Right cardiac atrium (tissue), 5 donors: ENCODE results near the gene EYA4. TPM values are rescaled to one million over a fixed set of nuclear protein-coding genes. Genes with fewer than 3 reads are reported as not detected.

Source experiments
- ATAC-seq, 2 donors: fragments of 200-7000 bp; cut with Tn5 transposase; one replicate each; pipeline versions ENCODE4 v1.8.0 to v1.9.1; 2020; ENCODE audit warnings: moderate library complexity in 2 of 2, mild to moderate bottlenecking in 1 of 2
- DNase-seq, 3 donors: peaks; one replicate each; pipeline ENCODE4 v3.0.0-alpha.2; 2020
- H3K27ac ChIP-seq: one replicate; pipeline ENCODE4 v1.5.1; 2013; ENCODE audit warnings: mild to moderate bottlenecking, low read length, control low read depth, moderate library complexity
- H3K27me3 ChIP-seq: one replicate; pipeline ENCODE4 v1.6.1; 2013; ENCODE audit not compliant: control insufficient read depth, insufficient read depth
- H3K4me1 ChIP-seq: one replicate; pipeline ENCODE4 v1.6.1; 2013; ENCODE audit warnings: low read length; ENCODE audit not compliant: control insufficient read depth, insufficient read depth
- H3K4me3 ChIP-seq: one replicate; pipeline ENCODE4 v1.5.1; 2013; ENCODE audit warnings: low read length, control low read depth
- H3K9me3 ChIP-seq: one replicate; pipeline ENCODE4 v1.6.1; 2013; ENCODE audit warnings: low read length; ENCODE audit not compliant: control insufficient read depth
- WGBS: extraction: QIAGEN DNeasy Blood & Tissue Kit; methylation state at CpG from one replicate; pipeline ENCODE4 v1.1.7; 2013; 5-methylcytosine and 5-hydroxymethylcytosine counted together
- intact Hi-C, 4 donors: fragments of 100-400 bp; cut with DNase I; formaldehyde crosslinking; loops; one replicate each; pipeline versions ENCODE4 v1.11.0 to v1.14.0; 2022 to 2023
- polyA plus RNA-seq: library from polyadenylated mRNA; stranded (reverse); fragments of 200-250 nt; gene quantifications from one replicate; pipeline ENCODE4 v1.2.3, GENCODE V29; 2013
- total RNA-seq, 4 donors: library from RNA; stranded (reverse); fragmentation: NEBNext Ultra II Directional; extraction: Animal tissue kit (Norgen Biotek cat#: 25700); gene quantifications; one replicate each; pipeline ENCODE4 v1.2.1, GENCODE V29; 2021
- donor health status: healthy with polysubstance abuse.
- donor health status: DM: no; HTN: yes; CAD: no.
- donor health status: DM: no; HTN: no; CAD: no.
- donor health status: DM: no; HTN: yes; CAD: no; lungs with severe emphysema.
- donor health status: DM: yes; HTN: yes; CAD: no.

EYA4 gene
- total and polyA plus RNA-seq, 5 donors = 4.3 to 38.2 (median 17.7) TPM

DNA sequence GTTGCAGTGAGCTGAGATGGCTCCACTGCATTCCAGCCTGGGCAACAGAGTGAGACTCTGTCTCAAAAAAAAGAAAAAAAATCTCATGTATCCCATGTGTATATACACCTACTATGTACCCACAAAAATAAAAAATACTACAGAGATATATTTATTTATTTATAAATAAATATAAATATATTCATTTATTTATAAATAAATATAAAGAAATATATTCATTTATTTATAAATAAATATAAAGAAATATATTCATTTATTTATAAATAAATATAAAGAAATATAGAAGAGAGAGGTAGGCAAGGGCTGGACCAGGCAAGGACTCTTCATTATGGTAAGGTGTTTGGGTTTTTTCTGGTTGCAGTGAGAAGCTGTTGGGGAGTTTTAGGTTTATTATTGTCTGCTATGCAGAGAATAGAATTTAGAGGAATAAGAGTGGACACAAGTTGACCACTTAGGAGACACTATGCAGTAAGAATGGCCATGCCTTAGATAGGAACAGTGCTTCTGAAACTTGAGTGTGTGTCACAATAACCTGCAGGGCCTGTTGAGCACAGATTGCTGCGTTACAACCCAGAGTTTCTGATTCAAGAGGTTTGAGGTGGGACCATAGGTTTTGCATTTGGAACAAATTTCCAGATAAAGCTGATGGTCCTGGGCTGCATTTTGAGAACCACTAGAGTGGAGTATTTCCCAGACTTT lies 254.2 kb downstream of the EYA4 start:
- Histone ChIP-seq H3K4me3 (no peak overlapping the region), H3K4me1 (no peaks in the 10 kb centered on the region), H3K27me3 (no peaks in the 10 kb centered on the region), H3K9me3 (no peaks in the 10 kb centered on the region), H3K27ac (no peak overlapping the region)
- intact Hi-C loops = no loop called here
- ATAC-seq = no peak
- DNase-seq = no peak
- 91% methylated on average over 1 of the region's 1 CpG for WGBS

DNA sequence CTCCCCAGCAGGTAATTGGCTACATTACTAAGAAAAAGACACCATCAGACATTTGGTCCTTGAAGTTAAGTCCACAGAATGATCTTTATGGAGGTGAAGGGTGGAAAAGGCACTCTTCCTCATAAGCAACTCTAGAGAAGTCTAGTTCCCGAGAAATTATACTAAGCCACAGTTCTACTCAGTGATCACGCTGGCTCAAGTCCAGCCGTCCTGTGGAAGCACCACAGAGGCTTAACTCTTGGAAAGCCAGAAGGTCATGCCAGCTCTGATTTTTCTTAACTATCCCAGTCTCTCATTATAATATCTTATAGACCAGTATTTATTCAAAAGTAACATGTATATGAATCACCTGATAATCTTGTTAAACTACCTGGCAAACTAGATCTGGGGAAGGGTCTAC lies 258.5 kb downstream of the EYA4 start:
- no peaks in the 10 kb centered on the region for H3K27me3 ChIP-seq
- intact Hi-C loops = loop anchor here in 2 of 4 donors (10.0 kb wide), 1 partner anchor 315 kb away; no protein-coding TSS in a partner anchor
- no peaks in the 10 kb centered on the region for H3K9me3 ChIP-seq
- WGBS = 35% methylated on average over 3 of the region's 3 CpGs
- peaks cover under 1% of the 10 kb centered on the region for H3K4me1 ChIP-seq
- ATAC-seq (no peak), DNase-seq (peak in 2 of 3 donors; percentile 18 to 72)
- H3K27ac ChIP-seq = no peak overlapping the region
- no peak overlapping the region for H3K4me3 ChIP-seq

DNA sequence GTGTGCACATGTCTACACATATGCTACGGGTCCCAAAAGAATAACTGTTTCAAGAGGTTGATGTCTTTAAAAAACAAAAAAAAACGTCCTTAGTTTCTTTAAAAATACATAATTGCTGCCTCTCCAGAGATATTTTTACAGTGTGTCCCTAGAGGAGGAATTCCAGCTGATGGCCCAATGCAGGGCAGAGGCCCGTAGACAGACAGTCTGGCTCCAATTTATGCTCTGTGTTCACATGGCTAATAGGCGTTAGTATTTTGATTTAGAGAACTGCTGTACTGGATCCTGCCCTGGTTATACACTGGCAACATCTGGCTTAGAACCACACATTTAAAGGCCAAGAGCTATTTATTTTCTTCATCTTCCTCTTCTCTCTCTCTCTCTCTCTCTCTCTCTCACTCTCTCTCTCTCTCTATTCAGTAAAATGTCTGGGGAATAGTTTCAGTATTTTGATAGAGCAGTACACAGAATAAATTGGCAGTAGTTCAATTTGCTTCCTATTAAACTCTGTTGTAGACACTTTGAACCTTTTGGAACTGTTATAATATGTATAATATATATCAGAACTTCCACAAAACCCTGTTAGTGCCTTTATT lies 260.6 kb downstream of the EYA4 start:
- H3K27ac ChIP-seq = no peak overlapping the region
- H3K4me1 ChIP-seq = peaks cover 1% of the 10 kb centered on the region
- DNase-seq (peak in 2 of 3 donors; percentile 48 to 53), ATAC-seq (peak; percentile 65 to 80)
- H3K9me3 ChIP-seq = no peaks in the 10 kb centered on the region
- intact Hi-C loops = loop anchor here in 2 of 4 donors (10.0 kb wide), 1 partner anchor 317 kb away; no protein-coding TSS in a partner anchor
- 31% methylated on average over 4 of the region's 4 CpGs for WGBS
- no peaks in the 10 kb centered on the region for H3K27me3 ChIP-seq
- no peak overlapping the region for H3K4me3 ChIP-seq

DNA sequence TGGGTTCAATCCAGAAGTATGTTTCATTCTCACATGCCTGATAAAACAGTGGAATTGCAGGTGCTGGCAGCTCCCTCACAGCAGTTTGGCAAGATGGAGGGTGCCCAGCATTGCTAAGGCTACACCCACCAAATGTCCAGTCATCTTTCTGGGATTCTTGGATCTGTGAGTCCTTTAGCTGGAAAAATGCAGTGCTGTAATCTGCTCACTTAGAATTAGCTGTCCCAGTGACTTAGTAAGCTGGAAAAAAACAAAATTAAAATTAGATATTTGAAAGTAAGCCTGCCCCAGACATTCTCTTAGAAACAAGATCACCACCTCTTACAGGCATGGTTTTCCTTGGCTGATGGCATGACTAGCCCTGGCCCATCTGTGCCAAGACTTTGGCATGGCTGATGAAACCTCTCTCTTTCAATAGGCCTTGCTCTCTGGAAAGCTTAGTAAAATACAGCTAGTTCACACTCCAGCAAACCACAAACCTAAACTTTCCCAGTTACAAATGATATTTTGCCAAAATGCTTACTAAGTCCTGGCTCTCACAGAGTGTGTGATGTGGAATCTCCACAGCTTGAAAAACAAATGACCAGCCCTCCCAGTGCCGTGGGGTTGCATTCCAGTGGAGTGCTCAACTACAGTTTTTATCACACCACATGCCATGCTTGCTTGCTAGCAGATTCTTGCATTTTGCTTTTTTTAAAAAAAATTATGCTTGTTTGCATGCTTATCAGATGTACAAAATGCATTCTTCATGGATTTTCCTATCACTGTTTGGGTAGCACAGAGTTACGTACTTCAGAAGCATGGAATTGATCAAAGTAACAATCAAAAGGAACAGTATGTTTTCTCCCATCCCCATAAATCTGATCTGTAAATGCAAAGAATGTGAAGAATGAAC lies 261.5 kb downstream of the EYA4 start:
- Histone ChIP-seq H3K27ac (peak overlapping the region; percentile 96), H3K4me1 (peaks cover 1% of the 10 kb centered on the region), H3K4me3 (no peak overlapping the region), H3K9me3 (no peaks in the 10 kb centered on the region), H3K27me3 (no peaks in the 10 kb centered on the region)
- DNase-seq (peak; percentile 38 to 72 (median 66)), ATAC-seq (peak; percentile 83 to 89)
- 33% methylated on average over 2 of the region's 2 CpGs for WGBS
- intact Hi-C loops = loop anchor here in 2 of 4 donors (10.0 kb wide), 1 partner anchor 318 kb away; no protein-coding TSS in a partner anchor

DNA sequence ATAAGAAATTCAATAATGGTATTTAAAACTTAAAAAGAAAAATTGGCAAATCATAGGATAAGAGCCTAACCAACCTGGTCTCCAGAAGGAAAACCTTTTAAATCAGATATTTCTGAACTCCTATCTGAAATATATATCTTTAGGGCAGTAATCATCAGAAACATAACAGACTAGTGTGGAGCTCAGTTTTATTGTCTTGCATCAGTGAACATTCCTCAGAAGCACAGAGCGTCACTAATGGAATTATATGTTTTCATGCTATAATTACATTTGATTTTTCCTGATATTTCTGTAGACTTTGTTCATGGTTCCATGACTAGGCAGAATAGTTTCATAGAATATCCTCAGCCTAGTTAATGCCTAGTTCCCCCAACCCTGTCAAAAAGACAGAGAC lies 262.2 kb downstream of the EYA4 start:
- intact Hi-C loops = loop anchor here in 2 of 4 donors (10.0 kb wide), 1 partner anchor 319 kb away; no protein-coding TSS in a partner anchor
- H3K27ac ChIP-seq = no peak overlapping the region
- ATAC-seq (no peak), DNase-seq (no peak)
- no peaks in the 10 kb centered on the region for H3K9me3 ChIP-seq
- WGBS = 81% methylated on average over 1 of the region's 1 CpG
- H3K27me3 ChIP-seq = no peaks in the 10 kb centered on the region
- peaks cover 1% of the 10 kb centered on the region for H3K4me1 ChIP-seq
- no peak overlapping the region for H3K4me3 ChIP-seq

DNA sequence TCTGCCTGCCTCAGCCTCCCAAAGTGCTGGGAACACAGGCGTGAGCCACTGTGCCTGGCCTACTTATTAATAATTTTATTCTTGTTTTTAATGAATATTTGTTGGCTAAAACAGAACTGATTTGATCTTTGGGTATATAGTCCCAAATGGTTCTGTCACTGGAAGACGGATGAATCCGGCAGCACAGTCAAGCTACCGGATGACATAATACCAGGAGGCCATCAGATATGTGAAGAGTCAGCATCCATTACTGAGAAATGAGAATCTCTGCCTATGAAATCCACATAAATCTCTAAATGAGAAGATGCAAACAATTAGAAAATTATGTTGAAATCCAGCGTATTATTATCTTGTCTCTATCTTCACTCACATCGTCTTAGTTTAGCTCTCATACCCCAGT lies 263.0 kb downstream of the EYA4 start:
- Histone ChIP-seq H3K9me3 (no peaks in the 10 kb centered on the region), H3K27me3 (no peaks in the 10 kb centered on the region), H3K4me1 (peaks cover 1% of the 10 kb centered on the region), H3K27ac (no peak overlapping the region), H3K4me3 (no peak overlapping the region)
- intact Hi-C loops = loop anchor here in 2 of 4 donors (10.0 kb wide), 1 partner anchor 319 kb away; no protein-coding TSS in a partner anchor
- ATAC-seq (no peak), DNase-seq (no peak)
- WGBS = 75% methylated on average over 6 of the region's 6 CpGs

DNA sequence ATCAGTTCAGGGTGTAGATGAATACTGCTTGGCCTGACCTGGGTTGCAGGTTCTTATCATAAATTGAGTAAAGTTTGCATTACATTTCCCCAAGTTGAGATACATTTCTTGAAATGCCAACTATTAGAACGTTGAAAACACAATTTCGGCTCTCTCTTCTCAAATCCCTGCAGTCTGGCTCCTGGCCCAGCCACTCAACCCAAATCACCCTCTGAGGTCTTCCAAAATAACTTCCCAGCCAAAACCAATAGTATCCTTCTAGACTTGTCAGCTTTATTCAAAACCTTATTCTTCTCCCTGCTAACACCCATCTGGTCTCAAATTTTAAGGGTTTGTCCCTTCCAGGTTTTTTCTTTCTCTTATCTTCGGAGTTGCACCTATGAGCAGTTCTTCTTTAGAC lies 263.6 kb downstream of the EYA4 start:
- H3K27ac ChIP-seq = no peak overlapping the region
- H3K9me3 ChIP-seq = no peaks in the 10 kb centered on the region
- DNase-seq (peak; percentile 20 to 84 (median 76)), ATAC-seq (peak in 1 of 2 donors; percentile 42)
- intact Hi-C loops = loop anchor here in 2 of 4 donors (10.0 kb wide), 1 partner anchor 320 kb away; no protein-coding TSS in a partner anchor
- no peak overlapping the region for H3K4me3 ChIP-seq
- WGBS = 35% methylated on average over 3 of the region's 3 CpGs
- H3K4me1 ChIP-seq = peaks cover 1% of the 10 kb centered on the region
- H3K27me3 ChIP-seq = no peaks in the 10 kb centered on the region

DNA sequence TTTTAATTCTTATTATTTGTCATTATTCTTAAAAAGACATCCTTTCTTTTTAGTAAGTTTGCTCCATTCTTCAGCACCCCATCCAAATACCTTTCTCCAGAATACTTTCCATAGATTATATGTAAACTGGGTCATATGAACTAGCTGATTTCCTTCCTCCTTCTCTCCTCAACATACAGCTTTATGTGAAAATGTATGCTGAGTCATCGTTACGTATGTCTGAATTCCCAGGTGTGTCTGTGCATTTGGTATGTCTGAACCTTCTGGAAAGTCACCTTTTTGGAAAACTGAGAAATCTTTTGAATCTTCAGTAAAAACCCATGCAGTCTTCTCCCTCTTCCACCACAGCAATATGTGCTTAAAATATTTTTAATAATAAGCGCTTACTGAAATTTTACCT lies 264.5 kb downstream of the EYA4 start:
- peaks cover 1% of the 10 kb centered on the region for H3K4me1 ChIP-seq
- intact Hi-C loops = loop anchor here in 2 of 4 donors (10.0 kb wide), 1 partner anchor 321 kb away; no protein-coding TSS in a partner anchor

DNA sequence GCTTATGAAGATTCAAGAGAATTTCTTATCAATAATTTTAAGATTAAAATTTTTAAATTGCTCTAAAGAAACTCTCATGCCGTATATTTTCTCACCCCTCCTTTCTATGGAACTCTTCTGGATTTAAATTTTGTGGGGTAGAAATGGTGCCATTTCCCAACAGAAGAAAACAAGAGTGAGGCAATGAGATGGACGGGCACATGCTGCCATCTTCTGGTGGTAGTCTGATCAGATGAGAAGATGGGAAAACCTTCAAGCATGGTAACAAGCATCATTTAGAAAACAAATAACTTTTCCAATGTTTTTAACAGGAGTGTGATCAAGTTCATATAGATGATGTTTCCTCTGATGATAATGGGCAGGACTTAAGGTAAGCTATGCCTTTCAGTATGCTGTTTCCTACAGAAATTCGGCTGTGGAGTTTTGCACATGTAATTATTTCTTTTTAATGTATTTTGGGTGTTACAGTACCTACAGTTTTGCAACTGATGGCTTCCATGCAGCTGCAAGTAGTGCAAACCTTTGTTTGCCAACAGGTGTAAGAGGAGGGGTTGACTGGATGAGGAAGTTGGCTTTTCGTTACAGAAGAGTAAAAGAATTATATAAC lies 271.4 kb downstream of the EYA4 start:
- DNase-seq (peak; percentile 33 to 61 (median 60)), ATAC-seq (no peak)
- no peaks in the 10 kb centered on the region for H3K4me1 ChIP-seq
- 37% methylated on average over 4 of the region's 4 CpGs for WGBS
- no peaks in the 10 kb centered on the region for H3K9me3 ChIP-seq
- H3K4me3 ChIP-seq = no peak overlapping the region
- intact Hi-C loops = loop anchor here in 1 of 4 donors (5.0 to 10.0 kb wide), 2 partner anchors 550 to 688 kb away; no protein-coding TSS in a partner anchor
- H3K27me3 ChIP-seq = no peaks in the 10 kb centered on the region
- H3K27ac ChIP-seq = no peak overlapping the region

More for the DNA sequence above, 264.5 kb downstream of the EYA4 start:
- Histone ChIP-seq H3K4me3 (no peak overlapping the region), H3K27me3 (no peaks in the 10 kb centered on the region), H3K9me3 (no peaks in the 10 kb centered on the region), H3K27ac (no peak overlapping the region)
- ATAC-seq (no peak), DNase-seq (no peak)
- 87% methylated on average over 3 of the region's 3 CpGs for WGBS

DNA sequence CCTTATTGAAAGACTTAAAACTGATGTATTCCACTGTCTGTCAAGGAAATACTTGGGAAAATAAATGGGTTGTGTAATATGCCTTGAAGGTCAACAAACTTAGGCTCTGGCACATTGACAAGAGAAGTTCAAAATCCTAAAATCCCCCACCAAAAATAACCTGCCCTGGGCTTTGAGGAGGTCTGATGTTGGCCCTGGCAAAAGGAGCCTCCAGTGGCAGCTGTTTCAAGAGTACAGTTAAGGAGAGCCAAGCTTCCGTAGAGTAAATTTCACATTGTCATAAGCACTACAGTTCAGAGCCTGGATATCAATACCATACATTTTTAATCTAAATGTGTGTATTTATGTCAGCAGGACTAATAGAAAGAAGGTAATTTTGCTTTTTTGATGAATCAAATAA lies 282.7 kb downstream of the EYA4 start:
- no peaks in the 10 kb centered on the region for H3K9me3 ChIP-seq
- no peak overlapping the region for H3K4me3 ChIP-seq
- whole genome bisulfite sequencing = 85% methylated on average over 1 of the region's 1 CpG
- no peak for DNase-seq
- no peak for ATAC-seq
- intact Hi-C loops = no loop called here
- no peaks in the 10 kb centered on the region for H3K27me3 ChIP-seq
- peaks cover 2% of the 10 kb centered on the region for H3K4me1 ChIP-seq
- H3K27ac ChIP-seq = no peak overlapping the region
